ENCODE results near the gene UBE2D4.
"Not testable (repeated sequence)": the region's sequence is repeated elsewhere in the genome, so short reads cannot be mapped to it uniquely, and the experiment has no call there.

UBE2D4 gene

GRCh38 chr7:43895847-43896415 lies 30.3 kb upstream of the UBE2D4 start:
- 93% methylated on average over 7 of the region's 8 CpGs for WGBS
- H3K4me2 ChIP-seq (ENCODE audit: low read length, poor library complexity, severe bottlenecking), result no peak overlapping the region
- no peak overlapping the region for H2BK12ac ChIP-seq (ENCODE audit: low read length in 2 of 2)
- H3K27ac ChIP-seq (ENCODE audit: low read length, poor library complexity, severe bottlenecking), result no peak overlapping the region
- H3K36me3 ChIP-seq (ENCODE audit: control insufficient read depth in 1 of 2, insufficient read depth in 2 of 2, low read depth in 1 of 2, low read length in 2 of 2), result peaks cover 0 to 23% of the 10 kb centered on the region in 2 experiments
- H3K4ac ChIP-seq (ENCODE audit: low read depth in 1 of 2, low read length in 2 of 2), result no peak overlapping the region
- no peak overlapping the region for H2AK5ac ChIP-seq (ENCODE audit: low read length, severe bottlenecking)
- H3K14ac ChIP-seq (ENCODE audit: low read length in 2 of 2), result no peak overlapping the region
- H3K9me3 ChIP-seq (ENCODE audit: control insufficient read depth, low read length), result no peaks in the 10 kb centered on the region
- H4K8ac ChIP-seq (ENCODE audit: low read length), result no peak overlapping the region
- H4K91ac ChIP-seq (ENCODE audit: low read length), result no peak overlapping the region
- H3K18ac ChIP-seq (ENCODE audit: low read depth in 1 of 2, low read length in 2 of 2), result no peak overlapping the region
- H2AFZ ChIP-seq (ENCODE audit: low read depth, low read length), result no peak overlapping the region
- no peak overlapping the region for H2BK120ac ChIP-seq (ENCODE audit: low read depth, low read length)
- H3K79me1 ChIP-seq (replicated peaks; ENCODE audit: low read length, poor library complexity, severe bottlenecking), result peaks cover 24% of the 10 kb centered on the region
- H2BK15ac ChIP-seq (ENCODE audit: low read depth, poor library complexity, severe bottlenecking), result no peak overlapping the region
- no peak for DNase-seq
- H2BK5ac ChIP-seq (ENCODE audit: low read depth, low read length, poor library complexity, severe bottlenecking), result no peak overlapping the region
- H3K4me1 ChIP-seq (ENCODE audit: control insufficient read depth, insufficient read depth, low read depth, low read length), result peaks cover 1% of the 10 kb centered on the region
- H3K23ac ChIP-seq (ENCODE audit: low read length in 2 of 2), result no peak overlapping the region
- H3K9ac ChIP-seq (ENCODE audit: low read length), result no peak overlapping the region
- no peak overlapping the region for H3K4me3 ChIP-seq (ENCODE audit: insufficient read depth in 1 of 2, low read depth in 1 of 2, low read length in 2 of 2)
- no peaks in the 10 kb centered on the region for H3K27me3 ChIP-seq (ENCODE audit: control insufficient read depth in 1 of 2, insufficient read depth in 1 of 2, low read length in 2 of 2)

- H2BK120ac ChIP-seq (ENCODE audit: low read depth, low read length); H3K27ac ChIP-seq (ENCODE audit: low read length, poor library complexity, severe bottlenecking); H4K91ac ChIP-seq (ENCODE audit: low read length); H3K4me2 ChIP-seq (ENCODE audit: low read length, poor library complexity, severe bottlenecking); H2BK15ac ChIP-seq (ENCODE audit: low read depth, poor library complexity, severe bottlenecking); H3K27me3 ChIP-seq (ENCODE audit: control insufficient read depth in 1 of 2, insufficient read depth in 1 of 2, low read length in 2 of 2); H2AFZ ChIP-seq (ENCODE audit: low read depth, low read length); H2AK5ac ChIP-seq (ENCODE audit: low read length, severe bottlenecking); H4K8ac ChIP-seq (ENCODE audit: low read length); H2BK12ac ChIP-seq (ENCODE audit: low read length in 2 of 2); H3K4me3 ChIP-seq (ENCODE audit: insufficient read depth in 1 of 2, low read depth in 1 of 2, low read length in 2 of 2); DNase-seq; H3K14ac ChIP-seq (ENCODE audit: low read length in 2 of 2); H3K18ac ChIP-seq (ENCODE audit: low read depth in 1 of 2, low read length in 2 of 2); H3K23ac ChIP-seq (ENCODE audit: low read length in 2 of 2); H3K9me3 ChIP-seq (ENCODE audit: control insufficient read depth, low read length); H3K4ac ChIP-seq (ENCODE audit: low read depth in 1 of 2, low read length in 2 of 2); H2BK5ac ChIP-seq (ENCODE audit: low read depth, low read length, poor library complexity, severe bottlenecking); H3K9ac ChIP-seq (ENCODE audit: low read length); H3K4me1 ChIP-seq (ENCODE audit: control insufficient read depth, insufficient read depth, low read depth, low read length): not testable (repeated sequence)
- Histone ChIP-seq H3K79me1 (replicated peaks; ENCODE audit: low read length, poor library complexity, severe bottlenecking) (peaks cover 24% of the 10 kb centered on the region), H3K36me3 (ENCODE audit: control insufficient read depth in 1 of 2, insufficient read depth in 2 of 2, low read depth in 1 of 2, low read length in 2 of 2) (peaks cover 6 to 31% of the 10 kb centered on the region in 2 experiments)
- WGBS, result 78% methylated on average over 1 of the region's 2 CpGs
Measured at GRCh38 chr7:43898571-43898970, 27.7 kb upstream of the UBE2D4 start.

GRCh38 chr7:43902542-43903054 lies 23.6 kb upstream of the UBE2D4 start:
- no peak overlapping the region for H2BK120ac ChIP-seq (ENCODE audit: low read depth, low read length)
- H3K4me2 ChIP-seq (ENCODE audit: low read length, poor library complexity, severe bottlenecking), result no peak overlapping the region
- WGBS, result 100% methylated on average over 2 of the region's 5 CpGs
- H3K23ac ChIP-seq (ENCODE audit: low read length in 2 of 2), result no peak overlapping the region
- DNase-seq, result no peak
- peaks cover 9 to 14% of the 10 kb centered on the region in 2 experiments for H3K36me3 ChIP-seq (ENCODE audit: control insufficient read depth in 1 of 2, insufficient read depth in 2 of 2, low read depth in 1 of 2, low read length in 2 of 2)
- H3K27ac ChIP-seq (ENCODE audit: low read length, poor library complexity, severe bottlenecking), result no peak overlapping the region
- no peak overlapping the region for H2BK12ac ChIP-seq (ENCODE audit: low read length in 2 of 2)
- H3K4me3 ChIP-seq (ENCODE audit: insufficient read depth in 1 of 2, low read depth in 1 of 2, low read length in 2 of 2), result no peak overlapping the region
- H3K18ac ChIP-seq (ENCODE audit: low read depth in 1 of 2, low read length in 2 of 2), result no peak overlapping the region
- no peaks in the 10 kb centered on the region for H3K9me3 ChIP-seq (ENCODE audit: control insufficient read depth, low read length)
- H3K27me3 ChIP-seq (ENCODE audit: control insufficient read depth in 1 of 2, insufficient read depth in 1 of 2, low read length in 2 of 2), result no peaks in the 10 kb centered on the region
- no peak overlapping the region for H2BK15ac ChIP-seq (ENCODE audit: low read depth, poor library complexity, severe bottlenecking)
- H4K91ac ChIP-seq (ENCODE audit: low read length), result no peak overlapping the region
- H3K4ac ChIP-seq (ENCODE audit: low read depth in 1 of 2, low read length in 2 of 2), result no peak overlapping the region
- H4K8ac ChIP-seq (ENCODE audit: low read length), result no peak overlapping the region
- no peak overlapping the region for H3K14ac ChIP-seq (ENCODE audit: low read length in 2 of 2)
- H2BK5ac ChIP-seq (ENCODE audit: low read depth, low read length, poor library complexity, severe bottlenecking), result no peak overlapping the region
- no peak overlapping the region for H2AK5ac ChIP-seq (ENCODE audit: low read length, severe bottlenecking)
- H3K4me1 ChIP-seq (ENCODE audit: control insufficient read depth, insufficient read depth, low read depth, low read length), result peaks cover 12% of the 10 kb centered on the region
- no peak overlapping the region for H2AFZ ChIP-seq (ENCODE audit: low read depth, low read length)
- peaks cover 26% of the 10 kb centered on the region for H3K79me1 ChIP-seq (replicated peaks; ENCODE audit: low read length, poor library complexity, severe bottlenecking)
- H3K9ac ChIP-seq (ENCODE audit: low read length), result no peak overlapping the region

GRCh38 chr7:43904533-43905208 lies 21.6 kb upstream of the UBE2D4 start:
- Histone ChIP-seq H2BK5ac (ENCODE audit: low read depth, low read length, poor library complexity, severe bottlenecking) (no peak overlapping the region), H3K27ac (ENCODE audit: low read length, poor library complexity, severe bottlenecking) (no peak overlapping the region), H4K8ac (ENCODE audit: low read length) (no peak overlapping the region), H3K4ac (ENCODE audit: low read depth in 1 of 2, low read length in 2 of 2) (no peak overlapping the region), H3K36me3 (ENCODE audit: control insufficient read depth in 1 of 2, insufficient read depth in 2 of 2, low read depth in 1 of 2, low read length in 2 of 2) (peaks cover 9 to 10% of the 10 kb centered on the region in 2 experiments), H2BK12ac (ENCODE audit: low read length in 2 of 2) (peak overlapping the region in 1 of 2 experiments; percentile 53), H2BK15ac (ENCODE audit: low read depth, poor library complexity, severe bottlenecking) (no peak overlapping the region), H3K4me2 (ENCODE audit: low read length, poor library complexity, severe bottlenecking) (peak overlapping the region; percentile 83), H3K4me1 (ENCODE audit: control insufficient read depth, insufficient read depth, low read depth, low read length) (peaks cover 12% of the 10 kb centered on the region), H3K14ac (ENCODE audit: low read length in 2 of 2) (no peak overlapping the region), H3K23ac (ENCODE audit: low read length in 2 of 2) (no peak overlapping the region), H4K91ac (ENCODE audit: low read length) (no peak overlapping the region), H3K18ac (ENCODE audit: low read depth in 1 of 2, low read length in 2 of 2) (no peak overlapping the region), H3K27me3 (ENCODE audit: control insufficient read depth in 1 of 2, insufficient read depth in 1 of 2, low read length in 2 of 2) (no peaks in the 10 kb centered on the region), H2AFZ (ENCODE audit: low read depth, low read length) (no peak overlapping the region), H2BK120ac (ENCODE audit: low read depth, low read length) (no peak overlapping the region), H3K9ac (ENCODE audit: low read length) (peak overlapping the region; percentile 94), H3K9me3 (ENCODE audit: control insufficient read depth, low read length) (no peaks in the 10 kb centered on the region), H2AK5ac (ENCODE audit: low read length, severe bottlenecking) (no peak overlapping the region), H3K4me3 (ENCODE audit: insufficient read depth in 1 of 2, low read depth in 1 of 2, low read length in 2 of 2) (peak overlapping the region in 1 of 2 experiments; percentile 89), H3K79me1 (replicated peaks; ENCODE audit: low read length, poor library complexity, severe bottlenecking) (peaks cover 25% of the 10 kb centered on the region)
- DNase-seq, result peak; percentile 47
- WGBS, result 95% methylated on average over 5 of the region's 5 CpGs

Data from mesenchymal stem cell (in vitro differentiated cells and primary cell).